Subcutaneous adipose tissue (tissue), 4 donors: ENCODE data around the gene MFAP1. TPM values are rescaled to one million over a fixed set of nuclear protein-coding genes. Genes with fewer than 3 reads are reported as not detected.

ENCODE experiments used
- CTCF ChIP-seq: fragments of 450-650 bp; IDR thresholded peaks from one replicate; pipeline ENCODE4 v1.5.1; 2016; ENCODE audit warnings: low read depth, mild to moderate bottlenecking, control low read depth, antibody characterized with exemption, moderate library complexity
- total RNA-seq, 4 donors: library from RNA; depleted of rRNA; stranded (reverse); fragments of >200 nt; gene quantifications; one replicate each; pipeline ENCODE4 v1.1.0, GENCODE V29; 2016

The MFAP1 gene
- total RNA-seq, 4 donors from 2014 or later = 10.7 to 14.8 (median 12.9) TPM

- TF ChIP-seq CTCF = no peak
Observed at GRCh38 chr15:43854801-43855200, 30.3 kb upstream of the MFAP1 start.

- no peak for TF ChIP-seq CTCF
Observed at GRCh38 chr15:43852607-43853006, 28.1 kb upstream of the MFAP1 start.

- no peak for TF ChIP-seq CTCF
Observed at GRCh38 chr15:43851251-43851650, 26.8 kb upstream of the MFAP1 start.

- no peak for TF ChIP-seq CTCF
Observed at GRCh38 chr15:43845421-43845820, 20.9 kb upstream of the MFAP1 start.

GRCh38 chr15:43828061-43828657 is 3.7 kb upstream of the MFAP1 start:
- no peak for TF ChIP-seq CTCF

- TF ChIP-seq CTCF = no peak
Observed at GRCh38 chr15:43826508-43827341, 2.2 kb upstream of the MFAP1 start, which contains the start of gene WDR76. Gene WDR76 (plus strand): TSS chr15:43827002. CDS start chr15:43827033, 31 bp downstream.

GRCh38 chr15:43826029-43826507 is 1.6 kb upstream of the MFAP1 start:
- TF ChIP-seq CTCF = no peak
